Bone marrow (tissue), 2 donors: ENCODE data around the gene ZNF853.

ENCODE experiments used
- DNase-seq, 2 donors: peaks; one replicate each; lab custom pipeline; 2025; lab: John Stamatoyannopoulos, UW

Gene ZNF853

GRCh38 chr7:6606866-6607583 lies 8.4 kb upstream of the ZNF853 start:
- DNase-seq: no peak

GRCh38 chr7:6607651-6608051 lies 7.8 kb upstream of the ZNF853 start:
- no peak for DNase-seq

- DNase-seq: no peak
Observed at GRCh38 chr7:6608081-6608480, 7.3 kb upstream of the ZNF853 start.

- no peak for DNase-seq
Observed at GRCh38 chr7:6608794-6609193, 6.6 kb upstream of the ZNF853 start.

- DNase-seq: no peak
Observed at GRCh38 chr7:6612819-6613218, 2.6 kb upstream of the ZNF853 start.

GRCh38 chr7:6613706-6614105 lies 1.7 kb upstream of the ZNF853 start:
- DNase-seq: no peak

- no peak for DNase-seq
Observed at GRCh38 chr7:6615723-6616555, 529 bp downstream of the ZNF853 start.

GRCh38 chr7:6616854-6617643 lies 1.6 kb downstream of the ZNF853 start:
- no peak for DNase-seq

- no peak for DNase-seq
Observed at GRCh38 chr7:6618621-6619020, 3.2 kb downstream of the ZNF853 start.

GRCh38 chr7:6619961-6620360 lies 4.6 kb downstream of the ZNF853 start:
- no peak for DNase-seq

- no peak for DNase-seq
Observed at GRCh38 chr7:6621195-6622133, 6.1 kb downstream of the ZNF853 start.

GRCh38 chr7:6622134-6622710 lies 6.8 kb downstream of the ZNF853 start:
- DNase-seq: no peak

- no peak for DNase-seq
Observed at GRCh38 chr7:6623589-6624245, 8.3 kb downstream of the ZNF853 start.

GRCh38 chr7:6624246-6624611 lies 8.8 kb downstream of the ZNF853 start:
- DNase-seq: no peak

- no peak for DNase-seq
Observed at GRCh38 chr7:6628045-6628444, 12.6 kb downstream of the ZNF853 start.

GRCh38 chr7:6630007-6630849 lies 14.8 kb downstream of the ZNF853 start:
- DNase-seq: no peak

GRCh38 chr7:6631605-6632004 lies 16.2 kb downstream of the ZNF853 start:
- no peak for DNase-seq

- DNase-seq: no peak
Observed at GRCh38 chr7:6634021-6634420, 18.6 kb downstream of the ZNF853 start.

- DNase-seq: peak in 1 of 2 donors; percentile 22
Observed at GRCh38 chr7:6634971-6635370, 19.6 kb downstream of the ZNF853 start.
